GM12891 (cell line): ENCODE data around the gene LRRC8D.

Experiments
- PAX5 ChIP-seq: IDR thresholded peaks from 2 replicates; pipeline ENCODE4 v1.6.1; 2011; ENCODE audit warnings: low read length, moderate library complexity, mild to moderate bottlenecking; ENCODE audit not compliant: insufficient read depth, severe bottlenecking
- POLR2A ChIP-seq: IDR thresholded peaks from 2 replicates; pipeline ENCODE4 v1.6.1; 2011; ENCODE audit warnings: low read depth, low read length, control low read depth
- POLR2AphosphoS5 ChIP-seq: IDR thresholded peaks from 2 replicates; pipeline ENCODE4 v1.6.1; 2011; ENCODE audit warnings: low read depth, low read length, control low read depth
- POU2F2 ChIP-seq: IDR thresholded peaks from 2 replicates; pipeline ENCODE4 v1.6.1; 2011; ENCODE audit warnings: low read depth, mild to moderate bottlenecking, control low read depth, low read length, moderate library complexity
- SPI1 ChIP-seq: IDR thresholded peaks from 2 replicates; pipeline ENCODE4 v1.6.1; 2011; ENCODE audit warnings: low read depth, low read length, control low read depth
- TAF1 ChIP-seq: IDR thresholded peaks from 2 replicates; pipeline ENCODE4 v1.6.1; 2011; ENCODE audit warnings: low read depth, low read length, control low read depth

GRCh38 chr1:89972024-89972423 lies 151.2 kb downstream of the LRRC8D start:
- TF ChIP-seq POLR2A (no peak), POLR2AphosphoS5 (no peak), TAF1 (no peak), POU2F2 (no peak), SPI1 (no peak), PAX5 (no peak)
